GM23248 (cell line): ENCODE measurements around the gene RWDD3.

Source experiments
- EZH2 ChIP-seq: fragments of 200-600 bp; sonication (generic); IDR thresholded peaks from 2 replicates; pipeline ENCODE4 v1.6.1; 2018; ENCODE audit warnings: antibody characterized with exemption, mild to moderate bottlenecking; ENCODE audit not compliant: insufficient read depth, poor library complexity, severe bottlenecking
- EZH2phosphoT487 ChIP-seq: fragments of 200-600 bp; sonication (generic); IDR thresholded peaks from 2 replicates; pipeline ENCODE4 v1.6.1; 2018; ENCODE audit warnings: antibody characterized with exemption, moderate library complexity, mild to moderate bottlenecking, low read depth; ENCODE audit not compliant: insufficient read depth

DNA sequence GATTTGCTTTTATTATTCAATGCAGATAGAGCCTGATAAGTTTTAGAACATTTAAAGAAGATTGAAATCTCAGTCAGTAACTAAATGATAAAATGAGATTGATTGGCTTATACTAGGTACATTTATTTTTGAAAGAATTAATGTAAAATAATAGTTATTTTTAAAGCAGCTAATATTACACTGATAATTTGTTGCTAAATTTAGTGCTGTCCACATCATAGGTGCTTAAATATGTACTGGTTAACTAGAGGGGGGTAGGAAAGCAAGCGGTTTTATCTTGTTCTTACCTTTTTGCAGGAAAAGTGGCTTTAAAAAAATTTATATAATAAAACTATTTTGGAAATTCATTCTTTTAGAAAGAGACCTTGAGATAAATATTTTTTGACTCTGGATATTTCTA lies 40.4 kb upstream of the RWDD3 start:
- no peak for TF ChIP-seq EZH2
- TF ChIP-seq EZH2phosphoT487: no peak
